NCI-H2196 (cell line): ENCODE measurements around the gene OSGIN1.
A peak's percentile ranks its signal among the peaks of the same experiment; 100 is the strongest.

Experiments
- DNase-seq: peaks from one replicate; lab custom pipeline; 2025; ENCODE audit not compliant: unreplicated experiment; lab: John Stamatoyannopoulos, UW

Gene OSGIN1

GRCh38 chr16:83925957-83926725 lies 26.9 kb upstream of the OSGIN1 start:
- no peak for DNase-seq

- peak; percentile 65 for DNase-seq
Measured at GRCh38 chr16:83926726-83927397, 26.2 kb upstream of the OSGIN1 start.

GRCh38 chr16:83928341-83929055 lies 24.5 kb upstream of the OSGIN1 start:
- no peak for DNase-seq

GRCh38 chr16:83929811-83930555 lies 23.1 kb upstream of the OSGIN1 start:
- no peak for DNase-seq

- no peak for DNase-seq
Measured at GRCh38 chr16:83930730-83931500, 22.1 kb upstream of the OSGIN1 start.

- DNase-seq = no peak
Measured at GRCh38 chr16:83931556-83931955, 21.5 kb upstream of the OSGIN1 start.

GRCh38 chr16:83932304-83932703 lies 20.7 kb upstream of the OSGIN1 start:
- no peak for DNase-seq

GRCh38 chr16:83932955-83933673 lies 19.9 kb upstream of the OSGIN1 start:
- no peak for DNase-seq

GRCh38 chr16:83933885-83934683 lies 19.0 kb upstream of the OSGIN1 start:
- DNase-seq = no peak

GRCh38 chr16:83934684-83934977 lies 18.4 kb upstream of the OSGIN1 start:
- DNase-seq = no peak

GRCh38 chr16:83935005-83935857 lies 17.8 kb upstream of the OSGIN1 start:
- DNase-seq = no peak

- no peak for DNase-seq
Measured at GRCh38 chr16:83935858-83936255, 17.2 kb upstream of the OSGIN1 start.

- no peak for DNase-seq
Measured at GRCh38 chr16:83936581-83937165, 16.4 kb upstream of the OSGIN1 start.

GRCh38 chr16:83937267-83937666 lies 15.8 kb upstream of the OSGIN1 start:
- DNase-seq = no peak

GRCh38 chr16:83937922-83938885 lies 14.8 kb upstream of the OSGIN1 start:
- no peak for DNase-seq

GRCh38 chr16:83939266-83939855 lies 13.7 kb upstream of the OSGIN1 start:
- DNase-seq = no peak
